Measurements from ENCODE around the gene GLB1L3. TPM values are rescaled to one million over a fixed set of nuclear protein-coding genes. Genes with fewer than 3 reads are reported as not detected.

Gene GLB1L3
- polyA plus RNA-seq, 10 donors: 0.05 to 0.26 (median 0.11) TPM; not detected in 4

DNA sequence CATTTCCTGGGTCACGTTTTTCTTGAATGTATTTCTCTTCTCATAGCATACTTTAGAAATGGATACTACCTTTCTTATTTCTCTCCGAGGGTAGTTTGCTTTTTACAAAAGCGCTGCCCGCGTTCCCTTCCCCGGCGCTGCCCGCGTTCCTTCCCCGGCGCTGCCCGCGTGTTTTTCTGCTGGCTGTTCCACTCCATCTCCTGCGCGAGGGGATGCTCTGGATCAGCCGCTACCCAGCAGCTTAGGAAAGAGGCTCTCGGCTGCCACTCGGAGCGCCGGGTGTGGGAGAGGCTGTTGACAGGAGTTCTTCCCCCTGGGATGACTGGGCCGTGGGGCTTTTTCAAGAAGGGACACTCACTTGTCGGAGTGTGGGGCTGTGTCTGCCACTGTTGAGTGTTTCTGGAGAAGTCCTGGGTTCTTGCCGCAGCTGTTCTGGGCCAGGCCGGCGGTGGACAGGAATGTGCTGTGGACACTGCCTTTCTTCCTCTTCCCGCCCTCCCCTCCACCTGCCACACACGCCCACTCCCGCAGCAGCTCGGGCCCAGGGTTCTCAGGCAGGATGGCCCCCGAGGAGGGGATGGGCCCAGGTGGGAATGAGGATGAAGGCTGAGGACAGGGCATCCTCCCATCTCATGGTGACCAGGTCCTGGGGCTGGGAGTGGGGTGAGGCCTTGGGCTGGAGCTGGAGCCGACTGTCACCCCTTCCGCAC lies 86.2 kb downstream of the GLB1L3 start:
- DNase-seq: no peak

GRCh38 chr11:134363161-134363560 lies 87.0 kb downstream of the GLB1L3 start:
- no peak for DNase-seq

DNA sequence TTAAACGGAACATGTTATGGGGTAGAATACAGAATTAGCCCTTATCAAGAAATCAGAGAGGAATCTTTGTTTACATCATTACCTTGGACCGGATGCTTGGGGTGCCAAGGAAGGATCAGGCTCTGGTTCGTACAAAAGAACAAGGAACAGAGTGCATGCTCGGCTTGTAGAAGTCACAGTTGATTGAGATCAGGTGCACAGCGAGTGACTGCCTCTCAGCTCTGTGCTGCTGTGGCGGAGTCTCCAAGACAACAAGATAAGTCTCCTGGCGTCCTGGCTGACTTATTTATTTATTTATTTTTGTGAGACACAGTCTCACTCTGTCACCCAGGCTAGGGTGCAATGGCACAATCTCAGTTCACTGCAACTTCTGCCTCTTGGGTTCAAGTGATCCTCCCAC lies 87.4 kb downstream of the GLB1L3 start:
- DNase-seq: no peak

- no peak for DNase-seq
These were observed 88.1 kb downstream of the GLB1L3 start for GRCh38 chr11:134364261-134364660.

GRCh38 chr11:134365011-134365925 lies 89.1 kb downstream of the GLB1L3 start:
- DNase-seq: no peak

GRCh38 chr11:134366254-134366653 lies 90.1 kb downstream of the GLB1L3 start:
- no peak for DNase-seq

DNA sequence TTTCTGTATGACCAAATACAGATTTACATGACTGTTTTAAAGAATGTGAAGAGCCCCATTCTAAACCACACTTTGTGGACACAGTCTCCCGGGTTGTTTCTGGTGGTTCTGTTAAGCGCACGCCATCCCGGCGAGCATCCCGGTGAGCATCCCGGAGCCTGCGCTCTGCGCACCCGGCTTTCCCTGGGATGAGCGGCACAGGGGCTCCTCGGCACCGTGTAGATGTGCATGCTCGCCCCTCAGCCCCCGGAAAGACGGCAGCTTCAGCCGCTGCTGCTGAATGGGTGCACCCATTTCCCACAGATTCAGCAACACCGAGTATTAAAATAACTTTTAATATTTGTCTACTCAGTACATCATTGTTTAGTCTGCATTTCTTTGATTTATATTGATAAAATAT lies 91.6 kb downstream of the GLB1L3 start:
- DNase-seq: no peak

Other genes starting within 250 kb of the GLB1L3 start
- 100 to 1,000 TPM; 103 to 158 (median 127) TPM for gene JAM3, start 207.3 kb upstream of the GLB1L3 start, polyA plus RNA-seq (ENCODE audit: insufficient read length in 10 of 10)
- gene NCAPD3, start 52.4 kb upstream of the GLB1L3 start, polyA plus RNA-seq (ENCODE audit: insufficient read length in 10 of 10): 10 to 100 TPM; 11.3 to 19.8 (median 15.8) TPM
- 10 to 100 TPM; 26.6 to 39.4 (median 30.3) TPM for gene VPS26B, start 51.7 kb upstream of the GLB1L3 start, polyA plus RNA-seq (ENCODE audit: insufficient read length in 10 of 10)
- gene THYN1, start 23.0 kb upstream of the GLB1L3 start, polyA plus RNA-seq (ENCODE audit: insufficient read length in 10 of 10): 10 to 100 TPM; 30.3 to 37.3 (median 33.1) TPM
- gene ACAD8, start 22.8 kb upstream of the GLB1L3 start, polyA plus RNA-seq (ENCODE audit: insufficient read length in 10 of 10): 10 to 100 TPM; 16.1 to 25.0 (median 21.3) TPM
- 1 to 10 TPM in 2 of 10 donors, under 1 TPM in 8; 0.50 to 1.2 (median 0.71) TPM for gene GLB1L2, start 55.6 kb downstream of the GLB1L3 start, polyA plus RNA-seq (ENCODE audit: insufficient read length in 10 of 10)
- gene B3GAT1, start 135.9 kb downstream of the GLB1L3 start, polyA plus RNA-seq (ENCODE audit: insufficient read length in 10 of 10): under 1 TPM; 0.19 to 0.48 (median 0.29) TPM

All from muscle of back (tissue), 11 donors.